ENCODE data around the gene MFNG. TPM values are rescaled to one million over a fixed set of nuclear protein-coding genes. Genes with fewer than 3 reads are reported as not detected.

MFNG gene
- total RNA-seq, 1 donor from 2014 or later = 3.2 TPM

DNA sequence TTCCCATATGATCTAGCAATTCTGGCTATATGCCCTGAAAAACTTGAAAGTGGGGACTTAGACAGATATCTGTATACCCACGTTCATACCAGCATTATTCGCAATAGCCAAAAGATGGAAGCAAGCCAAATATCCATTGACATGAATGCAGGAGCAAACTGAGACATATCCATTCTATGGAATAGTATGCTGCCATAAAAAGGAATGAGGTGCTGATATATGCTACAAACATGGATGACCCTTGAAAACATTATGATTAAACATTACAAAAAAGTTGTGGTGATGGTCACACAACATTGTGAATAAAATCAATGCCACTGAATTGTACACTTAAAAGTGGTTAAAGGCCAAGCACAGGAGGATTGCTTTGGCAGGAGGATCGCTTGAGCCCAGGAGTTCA, 25.5 kb downstream of the MFNG start:
- peaks cover 35% of the 10 kb centered on the region for H3K27me3 Mint-ChIP-seq
- no peaks in the 10 kb centered on the region for H3K9me3 Mint-ChIP-seq (ENCODE audit: low read depth)
- H3K36me3 Mint-ChIP-seq (ENCODE audit: insufficient read depth) = no peaks in the 10 kb centered on the region
- TF ChIP-seq, protein P1, sequence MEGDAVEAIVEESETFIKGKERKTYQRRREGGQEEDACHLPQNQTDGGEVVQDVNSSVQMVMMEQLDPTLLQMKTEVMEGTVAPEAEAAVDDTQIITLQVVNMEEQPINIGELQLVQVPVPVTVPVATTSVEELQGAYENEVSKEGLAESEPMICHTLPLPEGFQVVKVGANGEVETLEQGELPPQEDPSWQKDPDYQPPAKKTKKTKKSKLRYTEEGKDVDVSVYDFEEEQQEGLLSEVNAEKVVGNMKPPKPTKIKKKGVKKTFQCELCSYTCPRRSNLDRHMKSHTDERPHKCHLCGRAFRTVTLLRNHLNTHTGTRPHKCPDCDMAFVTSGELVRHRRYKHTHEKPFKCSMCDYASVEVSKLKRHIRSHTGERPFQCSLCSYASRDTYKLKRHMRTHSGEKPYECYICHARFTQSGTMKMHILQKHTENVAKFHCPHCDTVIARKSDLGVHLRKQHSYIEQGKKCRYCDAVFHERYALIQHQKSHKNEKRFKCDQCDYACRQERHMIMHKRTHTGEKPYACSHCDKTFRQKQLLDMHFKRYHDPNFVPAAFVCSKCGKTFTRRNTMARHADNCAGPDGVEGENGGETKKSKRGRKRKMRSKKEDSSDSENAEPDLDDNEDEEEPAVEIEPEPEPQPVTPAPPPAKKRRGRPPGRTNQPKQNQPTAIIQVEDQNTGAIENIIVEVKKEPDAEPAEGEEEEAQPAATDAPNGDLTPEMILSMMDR (IDR thresholded peaks at IDR 0.05; ENCODE audit: unreplicated experiment) = no peak
- H3K4me1 Mint-ChIP-seq (ENCODE audit: low read depth) = peaks cover 5% of the 10 kb centered on the region
- DNase-seq (ENCODE audit: low spot score, unreplicated experiment) = no peak
- H3K4me3 Mint-ChIP-seq (ENCODE audit: low read depth) = no peak overlapping the region
- no peak overlapping the region for H3K27ac Mint-ChIP-seq

DNA sequence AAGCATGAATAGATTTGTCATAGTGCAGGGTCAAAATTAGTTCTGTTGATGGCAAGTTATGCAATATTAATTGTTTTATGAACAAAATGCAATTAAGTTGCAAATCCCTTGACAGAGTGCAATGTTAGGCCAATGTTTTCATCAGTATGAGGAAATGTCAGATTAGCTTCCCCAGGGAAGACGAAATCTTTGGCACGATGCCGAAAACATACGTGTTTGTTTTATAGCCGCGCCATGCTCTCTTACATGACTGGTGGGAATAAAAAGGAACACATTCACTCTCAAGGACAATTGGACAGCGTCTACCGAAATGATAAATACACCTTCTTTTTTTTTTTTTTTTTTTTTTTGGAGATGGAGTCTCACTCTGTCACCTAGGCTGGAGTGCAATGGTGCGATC, 27.0 kb downstream of the MFNG start:
- TF ChIP-seq, protein P1 (IDR thresholded peaks at IDR 0.05; ENCODE audit: unreplicated experiment) = no peak
- no peak for DNase-seq (ENCODE audit: low spot score, unreplicated experiment)
- no peak overlapping the region for H3K27ac Mint-ChIP-seq
- H3K4me3 Mint-ChIP-seq (ENCODE audit: low read depth) = no peak overlapping the region
- H3K9me3 Mint-ChIP-seq (ENCODE audit: low read depth) = no peaks in the 10 kb centered on the region
- no peaks in the 10 kb centered on the region for H3K36me3 Mint-ChIP-seq (ENCODE audit: insufficient read depth)
- peaks cover 16% of the 10 kb centered on the region for H3K4me1 Mint-ChIP-seq (ENCODE audit: low read depth)
- H3K27me3 Mint-ChIP-seq = peaks cover 27% of the 10 kb centered on the region

DNA sequence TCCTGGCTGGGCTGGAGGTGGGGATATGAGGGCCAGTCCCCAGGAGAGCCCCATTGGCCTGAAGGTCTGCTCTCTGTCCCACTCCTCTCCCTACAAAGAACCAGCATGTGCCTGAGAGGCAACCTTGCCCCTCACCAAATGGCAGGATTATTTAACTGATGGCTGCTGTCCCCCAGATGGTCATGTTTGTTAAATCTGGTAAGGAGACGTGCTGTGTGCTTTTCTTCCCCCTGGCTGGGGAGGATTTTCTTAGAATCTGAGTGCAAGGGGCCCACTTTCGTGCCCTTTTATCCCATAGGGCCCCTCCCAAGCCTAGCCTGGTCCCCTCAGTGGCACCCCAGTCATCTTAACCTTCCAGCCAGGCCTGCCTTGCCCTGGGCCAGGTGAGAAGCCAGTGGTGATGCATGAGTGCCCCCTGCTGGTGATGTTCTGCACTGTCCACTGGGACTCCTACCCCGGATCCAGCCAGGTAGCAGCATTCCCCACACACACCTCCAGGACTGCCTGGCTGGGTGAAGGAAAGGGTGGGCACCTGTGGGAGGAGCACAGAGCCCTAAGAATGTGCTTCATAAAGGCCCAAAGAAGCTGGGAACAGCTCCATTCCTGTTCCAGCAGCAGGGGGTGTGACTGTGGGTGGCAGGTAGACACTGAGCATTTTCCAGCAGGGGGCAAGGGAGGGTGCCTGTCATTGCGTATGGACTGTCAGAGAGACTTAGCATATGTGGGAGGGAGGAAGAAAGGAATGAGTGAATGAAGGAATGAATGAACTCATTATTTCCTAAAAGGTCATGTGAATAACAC, 28.9 kb downstream of the MFNG start:
- DNase-seq (ENCODE audit: low spot score, unreplicated experiment) = peak; percentile 91
- Mint-ChIP-seq H3K27me3 (peaks cover 22% of the 10 kb centered on the region), H3K27ac (peak overlapping the region; percentile 27), H3K36me3 (ENCODE audit: insufficient read depth) (no peaks in the 10 kb centered on the region), H3K9me3 (ENCODE audit: low read depth) (no peaks in the 10 kb centered on the region), H3K4me1 (ENCODE audit: low read depth) (peaks cover 16% of the 10 kb centered on the region), H3K4me3 (ENCODE audit: low read depth) (no peak overlapping the region)
- TF ChIP-seq, protein P1 (IDR thresholded peaks at IDR 0.05; ENCODE audit: unreplicated experiment) = peak; percentile 95

DNA sequence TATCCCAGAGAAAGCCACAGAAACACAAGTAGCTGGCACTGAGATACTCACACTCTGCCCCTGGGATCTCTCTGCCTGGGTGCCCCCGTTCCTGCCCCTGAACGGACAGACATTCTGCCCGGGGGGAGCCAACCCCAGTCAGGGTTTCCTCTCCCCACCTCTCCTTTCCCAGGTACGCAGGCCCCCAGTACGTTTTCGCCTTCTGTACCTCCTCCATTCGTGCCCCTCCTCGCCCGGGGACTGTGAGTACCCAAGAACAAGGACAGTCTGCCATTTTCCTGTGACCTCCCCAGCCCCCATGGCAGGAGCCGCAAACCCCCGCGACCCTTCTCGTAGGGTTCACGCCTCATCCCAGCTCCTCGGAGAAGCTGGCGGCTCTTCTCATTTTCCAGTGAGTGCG, 29.8 kb downstream of the MFNG start:
- no peak for DNase-seq (ENCODE audit: low spot score, unreplicated experiment)
- Mint-ChIP-seq H3K27ac (peak overlapping the region; percentile 31), H3K4me3 (ENCODE audit: low read depth) (no peak overlapping the region), H3K9me3 (ENCODE audit: low read depth) (no peaks in the 10 kb centered on the region), H3K4me1 (ENCODE audit: low read depth) (peaks cover 16% of the 10 kb centered on the region), H3K27me3 (peaks cover 18% of the 10 kb centered on the region), H3K36me3 (ENCODE audit: insufficient read depth) (no peaks in the 10 kb centered on the region)
- TF ChIP-seq, protein P1 (IDR thresholded peaks at IDR 0.05; ENCODE audit: unreplicated experiment) = no peak

DNA sequence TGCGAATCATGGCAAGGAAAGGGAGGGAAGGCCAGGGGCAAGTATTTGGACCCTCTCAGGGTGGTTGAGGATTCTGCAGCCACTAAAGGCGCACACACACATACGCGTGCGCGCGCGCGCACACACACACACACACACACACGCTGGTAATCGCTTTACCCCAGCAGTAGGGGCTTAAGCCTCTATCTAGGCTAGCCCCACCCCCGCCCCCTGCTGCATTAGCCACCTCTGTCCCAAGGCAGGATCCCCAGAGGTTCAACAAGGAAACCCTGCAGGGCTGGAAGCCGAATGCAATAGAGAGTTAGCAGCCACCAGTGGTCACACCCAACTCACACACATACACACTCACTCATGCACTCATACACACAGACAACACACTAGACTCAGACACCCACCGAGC, 30.3 kb downstream of the MFNG start:
- Mint-ChIP-seq H3K27ac (no peak overlapping the region), H3K4me3 (ENCODE audit: low read depth) (no peak overlapping the region), H3K36me3 (ENCODE audit: insufficient read depth) (no peaks in the 10 kb centered on the region), H3K27me3 (peaks cover 18% of the 10 kb centered on the region), H3K9me3 (ENCODE audit: low read depth) (peaks cover 3% of the 10 kb centered on the region), H3K4me1 (ENCODE audit: low read depth) (peaks cover 16% of the 10 kb centered on the region)
- TF ChIP-seq, protein P1 (IDR thresholded peaks at IDR 0.05; ENCODE audit: unreplicated experiment) = no peak
- DNase-seq (ENCODE audit: low spot score, unreplicated experiment) = no peak
